Skeletal muscle cell (primary cell): Measurements from ENCODE around the gene TEX13C.
A peak's percentile ranks its signal among the peaks of the same experiment; 100 is the strongest.
"Not testable (repeated sequence)": the region's sequence is repeated elsewhere in the genome, so short reads cannot be mapped to it uniquely, and the experiment has no call there.

Source experiments
- DNase-seq: peaks from one replicate; pipeline ENCODE4 v3.0.0-alpha.2; 2010; ENCODE audit warnings: low read depth
- H3K4me3 ChIP-seq: 2 replicates; pipeline ENCODE4 v1.5.1; 2011; ENCODE audit warnings: low read depth, mild to moderate bottlenecking, control low read depth, low read length, moderate library complexity

TEX13C gene

GRCh38 chrX:125319646-125320521 is at the start of gene TEX13C:
TSS of gene TEX13C (plus strand) at chrX:125319871. CDS start at chrX:125320120, 249 bp downstream.
- no peak within 1 kb of the TSS for H3K4me3 ChIP-seq
- no peak for DNase-seq

GRCh38 chrX:125287282-125287681 is 32.4 kb upstream of the TEX13C start:
- DNase-seq = no peak
- H3K4me3 ChIP-seq = no peak overlapping the region

GRCh38 chrX:125288343-125288742 is 31.3 kb upstream of the TEX13C start:
- DNase-seq = no peak

GRCh38 chrX:125289209-125289608 is 30.5 kb upstream of the TEX13C start:
- DNase-seq = no peak
- H3K4me3 ChIP-seq = no peak overlapping the region

More at GRCh38 chrX:125288343-125288742, 31.3 kb upstream of the TEX13C start:
- H3K4me3 ChIP-seq = no peak overlapping the region

GRCh38 chrX:125289920-125290319 is 29.8 kb upstream of the TEX13C start:
- DNase-seq = no peak

GRCh38 chrX:125291124-125291523 is 28.5 kb upstream of the TEX13C start:
- DNase-seq = no peak
- no peak overlapping the region for H3K4me3 ChIP-seq

More at GRCh38 chrX:125289920-125290319, 29.8 kb upstream of the TEX13C start:
- H3K4me3 ChIP-seq = no peak overlapping the region

- DNase-seq = no peak
- no peak overlapping the region for H3K4me3 ChIP-seq
Observed at GRCh38 chrX:125293850-125294780, 25.6 kb upstream of the TEX13C start.

- DNase-seq = peak; percentile 20
- no peak overlapping the region for H3K4me3 ChIP-seq
Observed at GRCh38 chrX:125295337-125295736, 24.3 kb upstream of the TEX13C start.

- no peak for DNase-seq
- H3K4me3 ChIP-seq = no peak overlapping the region
Observed at GRCh38 chrX:125298871-125299270, 20.8 kb upstream of the TEX13C start.

- DNase-seq = no peak
- H3K4me3 ChIP-seq = no peak overlapping the region
Observed at GRCh38 chrX:125306335-125306866, 13.3 kb upstream of the TEX13C start.

- H3K4me3 ChIP-seq = no peak overlapping the region
- DNase-seq = no peak
Observed at GRCh38 chrX:125308653-125309052, 11.0 kb upstream of the TEX13C start.

GRCh38 chrX:125319166-125319565 is 505 bp upstream of the TEX13C start:
- not testable (repeated sequence) for DNase-seq, H3K4me3 ChIP-seq

GRCh38 chrX:125322431-125322830 is 2.8 kb downstream of the TEX13C start:
- H3K4me3 ChIP-seq = no peak overlapping the region
- DNase-seq = no peak

GRCh38 chrX:125326599-125326998 is 6.9 kb downstream of the TEX13C start:
- no peak for DNase-seq
- no peak overlapping the region for H3K4me3 ChIP-seq

- no peak for DNase-seq
- no peak overlapping the region for H3K4me3 ChIP-seq
Observed at GRCh38 chrX:125327891-125328290, 8.2 kb downstream of the TEX13C start.

- no peak overlapping the region for H3K4me3 ChIP-seq
Observed at GRCh38 chrX:125333583-125333982, 13.9 kb downstream of the TEX13C start.

GRCh38 chrX:125340490-125340889 is 20.8 kb downstream of the TEX13C start:
- DNase-seq = no peak
- H3K4me3 ChIP-seq = no peak overlapping the region

More at GRCh38 chrX:125333583-125333982, 13.9 kb downstream of the TEX13C start:
- no peak for DNase-seq

GRCh38 chrX:125374169-125374568 is 54.5 kb downstream of the TEX13C start:
- DNase-seq = no peak

More at GRCh38 chrX:125374169-125374568, 54.5 kb downstream of the TEX13C start:
- no peak overlapping the region for H3K4me3 ChIP-seq
